OCI-LY1 (cell line): ENCODE measurements around the gene ZNHIT1.

ENCODE experiments used
- H2AFZ ChIP-seq: fragments of 200-600 bp; sonication (generic), shearing (Covaris generic); 2 replicates; pipeline ENCODE4 v1.6.0; 2014; ENCODE audit warnings: antibody characterized with exemption, mild to moderate bottlenecking, low read length
- H3F3A ChIP-seq: fragments of 200-600 bp; sonication (generic), shearing (Covaris generic); 2 replicates; pipeline ENCODE4 v1.6.0; 2014; ENCODE audit warnings: mild to moderate bottlenecking, antibody characterized with exemption, low read length, moderate library complexity; ENCODE audit not compliant: insufficient read depth
- H3K27ac ChIP-seq: fragments of 200-600 bp; sonication (generic); 2 replicates; pipeline ENCODE4 v1.5.1; 2014; ENCODE audit warnings: low read length, mixed run types, mild to moderate bottlenecking, low read depth; ENCODE audit not compliant: poor library complexity, severe bottlenecking
- H3K27me3 ChIP-seq: fragments of 200-600 bp; sonication (generic); 2 replicates; pipeline ENCODE4 v1.6.0; 2014; ENCODE audit warnings: antibody characterized with exemption, mild to moderate bottlenecking, low read length, moderate library complexity; ENCODE audit not compliant: insufficient read depth
- H3K36me3 ChIP-seq: fragments of 200-600 bp; sonication (generic); 2 replicates; pipeline ENCODE4 v1.6.1; 2014; ENCODE audit warnings: mild to moderate bottlenecking, antibody characterized with exemption, low read length, moderate library complexity, mixed read lengths; ENCODE audit not compliant: insufficient read depth
- H3K4me1 ChIP-seq: fragments of 200-600 bp; sonication (generic); 2 replicates; pipeline ENCODE4 v1.5.1; 2014; ENCODE audit warnings: mild to moderate bottlenecking, low read length, moderate library complexity; ENCODE audit not compliant: insufficient read depth, severe bottlenecking
- H3K4me2 ChIP-seq: fragments of 200-600 bp; sonication (generic), shearing (Covaris generic); 2 replicates; pipeline ENCODE4 v1.6.1; 2014; ENCODE audit warnings: low read length
- H3K4me3 ChIP-seq: fragments of 200-600 bp; sonication (generic); 2 replicates; pipeline ENCODE4 v1.5.1; 2014; ENCODE audit warnings: low read length, low read depth, mild to moderate bottlenecking, mixed read lengths; ENCODE audit not compliant: poor library complexity, severe bottlenecking
- H3K79me2 ChIP-seq: fragments of 200-600 bp; shearing (Covaris generic); 2 replicates; pipeline ENCODE4 v1.6.1; 2016; ENCODE audit warnings: mixed run types, low read length, mixed read lengths; ENCODE audit not compliant: insufficient read depth
- H3K9ac ChIP-seq: fragments of 200-600 bp; sonication (generic), shearing (Covaris generic); 2 replicates; pipeline ENCODE4 v1.6.1; 2014; ENCODE audit warnings: mild to moderate bottlenecking, low read length, mixed read lengths
- H3K9me2 ChIP-seq: fragments of 200-600 bp; sonication (generic), shearing (Covaris generic); 2 replicates; pipeline ENCODE4 v1.6.1; 2014; ENCODE audit warnings: low read depth, mild to moderate bottlenecking, low read length, mixed read lengths
- H3K9me3 ChIP-seq: fragments of 200-600 bp; shearing (Covaris generic); 2 replicates; pipeline ENCODE4 v1.6.1; 2014; ENCODE audit warnings: low read length, mixed read lengths
- H4K20me1 ChIP-seq: fragments of 200-600 bp; sonication (generic), shearing (Covaris generic); 2 replicates; pipeline ENCODE4 v1.6.0; 2016; ENCODE audit warnings: mild to moderate bottlenecking, low read length; ENCODE audit not compliant: insufficient read depth
- EZH2 ChIP-seq: fragments of 200-600 bp; sonication (generic), shearing (Covaris generic); IDR thresholded peaks from 2 replicates; pipeline ENCODE4 v1.8.0; 2017; ENCODE audit warnings: borderline replicate concordance, mixed run types, mild to moderate bottlenecking, antibody characterized with exemption, low read length, moderate library complexity, mixed read lengths
- TF ChIP-seq, protein P1 (sequence below): fragments of 200-600 bp; sonication (generic), shearing (Covaris generic); IDR thresholded peaks from 2 replicates; pipeline ENCODE4 v1.5.1; 2017; ENCODE audit warnings: mild to moderate bottlenecking, antibody characterized with exemption, low read length, moderate library complexity, mixed read lengths

The ZNHIT1 gene

DNA sequence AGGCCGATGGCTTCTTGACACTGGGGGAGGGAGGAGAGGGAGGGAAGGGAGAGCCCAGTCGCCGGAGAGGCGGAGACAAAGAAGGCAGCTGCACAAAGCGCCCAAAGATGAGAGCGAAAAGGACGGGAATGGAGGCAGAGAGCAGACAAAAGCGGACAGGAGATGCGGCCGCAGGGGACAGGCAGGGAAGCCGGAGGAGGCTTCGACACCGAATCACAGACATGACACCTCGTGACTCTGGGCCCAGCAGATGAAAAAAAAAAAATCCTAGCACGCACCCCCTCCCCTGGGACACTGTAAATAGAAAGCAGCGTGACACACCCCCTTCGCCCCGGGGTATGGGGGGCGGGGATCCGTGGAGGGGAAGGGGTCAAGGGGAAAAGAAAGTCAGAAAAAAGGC lies 38.8 kb upstream of the ZNHIT1 start:
- H3F3A ChIP-seq, result no peaks in the 10 kb centered on the region
- H3K4me3 ChIP-seq, result no peak overlapping the region
- H3K27me3 ChIP-seq, result peaks cover 10% of the 10 kb centered on the region
- H3K9me2 ChIP-seq, result no peaks in the 10 kb centered on the region
- H3K4me2 ChIP-seq, result no peak overlapping the region
- no peaks in the 10 kb centered on the region for H3K79me2 ChIP-seq
- H3K36me3 ChIP-seq, result no peaks in the 10 kb centered on the region
- no peaks in the 10 kb centered on the region for H3K9me3 ChIP-seq
- H2AFZ ChIP-seq, result no peak overlapping the region
- no peaks in the 10 kb centered on the region for H4K20me1 ChIP-seq
- TF ChIP-seq, protein P1, sequence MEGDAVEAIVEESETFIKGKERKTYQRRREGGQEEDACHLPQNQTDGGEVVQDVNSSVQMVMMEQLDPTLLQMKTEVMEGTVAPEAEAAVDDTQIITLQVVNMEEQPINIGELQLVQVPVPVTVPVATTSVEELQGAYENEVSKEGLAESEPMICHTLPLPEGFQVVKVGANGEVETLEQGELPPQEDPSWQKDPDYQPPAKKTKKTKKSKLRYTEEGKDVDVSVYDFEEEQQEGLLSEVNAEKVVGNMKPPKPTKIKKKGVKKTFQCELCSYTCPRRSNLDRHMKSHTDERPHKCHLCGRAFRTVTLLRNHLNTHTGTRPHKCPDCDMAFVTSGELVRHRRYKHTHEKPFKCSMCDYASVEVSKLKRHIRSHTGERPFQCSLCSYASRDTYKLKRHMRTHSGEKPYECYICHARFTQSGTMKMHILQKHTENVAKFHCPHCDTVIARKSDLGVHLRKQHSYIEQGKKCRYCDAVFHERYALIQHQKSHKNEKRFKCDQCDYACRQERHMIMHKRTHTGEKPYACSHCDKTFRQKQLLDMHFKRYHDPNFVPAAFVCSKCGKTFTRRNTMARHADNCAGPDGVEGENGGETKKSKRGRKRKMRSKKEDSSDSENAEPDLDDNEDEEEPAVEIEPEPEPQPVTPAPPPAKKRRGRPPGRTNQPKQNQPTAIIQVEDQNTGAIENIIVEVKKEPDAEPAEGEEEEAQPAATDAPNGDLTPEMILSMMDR, result no peak
- H3K27ac ChIP-seq, result no peak overlapping the region
- no peaks in the 10 kb centered on the region for H3K4me1 ChIP-seq
- no peak overlapping the region for H3K9ac ChIP-seq

DNA sequence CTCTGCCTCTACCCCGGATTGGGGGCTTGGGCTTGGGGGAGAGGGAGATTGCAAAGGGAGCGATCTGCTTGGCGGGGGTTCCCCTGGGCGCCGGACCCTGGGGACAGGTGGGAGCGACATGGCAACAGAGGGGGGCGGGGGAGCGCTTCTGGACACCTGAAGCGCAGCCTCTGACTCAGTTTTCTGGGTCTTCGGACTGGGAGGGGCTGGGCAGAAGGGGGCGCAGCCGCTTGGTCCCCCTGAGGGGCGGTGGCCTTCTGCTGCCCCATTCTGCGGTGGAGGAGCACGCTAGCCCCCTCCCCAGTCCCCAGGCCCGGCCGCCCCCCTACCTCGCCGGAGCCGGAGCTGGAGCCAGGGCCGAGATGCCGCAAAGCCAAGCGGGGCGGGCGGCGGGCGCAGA lies 38.3 kb upstream of the ZNHIT1 start:
- H3K27ac ChIP-seq, result no peak overlapping the region
- no peaks in the 10 kb centered on the region for H3K9me2 ChIP-seq
- H4K20me1 ChIP-seq, result no peaks in the 10 kb centered on the region
- no peak for TF ChIP-seq EZH2
- TF ChIP-seq, protein P1, result no peak
- H3K4me1 ChIP-seq, result no peaks in the 10 kb centered on the region
- H3K4me2 ChIP-seq, result no peak overlapping the region
- H3K9me3 ChIP-seq, result no peaks in the 10 kb centered on the region
- no peaks in the 10 kb centered on the region for H3K36me3 ChIP-seq
- H2AFZ ChIP-seq, result no peak overlapping the region
- H3K27me3 ChIP-seq, result peaks cover 10% of the 10 kb centered on the region
- no peaks in the 10 kb centered on the region for H3F3A ChIP-seq
- no peak overlapping the region for H3K4me3 ChIP-seq
- H3K79me2 ChIP-seq, result no peaks in the 10 kb centered on the region
- no peak overlapping the region for H3K9ac ChIP-seq

DNA sequence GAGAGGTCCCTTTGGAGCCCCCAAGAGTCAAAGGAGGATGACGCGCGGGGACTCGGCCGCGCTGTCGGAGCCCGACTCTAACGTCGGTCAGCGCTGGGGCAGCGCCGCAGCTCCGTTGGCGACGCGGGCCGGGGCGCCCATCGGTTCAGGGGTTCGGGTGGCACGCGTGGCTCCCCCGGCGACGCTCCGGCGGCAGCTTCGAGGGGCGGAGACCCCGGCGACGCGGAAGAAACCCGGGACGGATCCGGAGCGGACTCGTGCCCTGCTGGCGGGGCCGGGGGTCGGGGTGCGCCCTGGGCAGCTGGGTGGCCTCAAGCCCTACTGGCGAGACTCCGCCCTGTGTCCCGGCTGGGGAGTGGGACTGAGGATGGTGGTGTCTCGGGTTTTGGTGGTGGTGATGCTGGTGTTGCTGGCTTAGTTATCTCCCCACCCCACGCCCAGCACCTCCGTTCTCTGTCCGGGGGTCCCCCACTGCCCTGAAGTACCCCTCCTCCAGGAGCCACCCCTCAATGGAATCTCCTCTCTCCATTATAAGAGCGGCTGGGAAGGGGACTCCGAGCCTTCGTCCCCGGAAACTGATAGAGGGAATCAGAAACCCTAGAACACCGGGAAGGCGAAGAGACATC lies 37.7 kb upstream of the ZNHIT1 start, which contains the start of gene NAT16:
NAT16 (minus strand) TSS at position 164 of the 626 bp plus-strand sequence. CDS start 5,486 bp downstream, outside the sequence.
- H3K4me2 ChIP-seq, result no peak within 1 kb of the TSS
- H4K20me1 ChIP-seq, result no peaks in the 10 kb centered on the region
- H3K4me3 ChIP-seq, result no peak within 1 kb of the TSS
- no peaks in the 10 kb centered on the region for H3F3A ChIP-seq
- H2AFZ ChIP-seq, result no peak within 1 kb of the TSS
- no peaks in the 10 kb centered on the region for H3K36me3 ChIP-seq
- peaks cover 12% of the 10 kb centered on the region for H3K27me3 ChIP-seq
- TF ChIP-seq, protein P1, result no peak
- no peak for TF ChIP-seq EZH2
- no peak within 1 kb of the TSS for H3K27ac ChIP-seq
- H3K79me2 ChIP-seq, result no peaks in the 10 kb centered on the region
- H3K4me1 ChIP-seq, result no peaks in the 10 kb centered on the region
- H3K9me2 ChIP-seq, result no peaks in the 10 kb centered on the region
- H3K9ac ChIP-seq, result no peak within 1 kb of the TSS
- H3K9me3 ChIP-seq, result no peaks in the 10 kb centered on the region
